Transverse colon (tissue), 4 donors: Measurements from ENCODE around the gene DPP7.

Source experiments
- CTCF ChIP-seq, 5 experiments: fragments of 200-600 bp in 3 of 5; fragments of 450-650 bp in 2 of 5; sonication (generic) in 3 of 5; IDR thresholded peaks; 1 replicate in 2 of 5; 2 replicates in 3 of 5; pipeline ENCODE4 v1.5.1; 2016 to 2017; ENCODE audit warnings: antibody characterized with exemption in 5 of 5, inconsistent platforms in 3 of 5, mild to moderate bottlenecking in 2 of 5, moderate library complexity in 1 of 5
- EP300 ChIP-seq: sonication (generic); formaldehyde crosslinking; IDR thresholded peaks from one replicate; pipeline ENCODE4 v1.6.1; 2017; ENCODE audit warnings: antibody characterized with exemption, low read depth
- POLR2A ChIP-seq: fragments of 450-650 bp; IDR thresholded peaks from one replicate; pipeline ENCODE4 v1.6.1; 2016; ENCODE audit warnings: antibody characterized with exemption, mild to moderate bottlenecking, moderate library complexity
- POLR2AphosphoS5 ChIP-seq, 3 donors: sonication (generic); formaldehyde crosslinking; IDR thresholded peaks; one replicate each; pipeline ENCODE4 v1.6.1; 2016; ENCODE audit warnings: antibody characterized with exemption in 3 of 3

GRCh38 chr9:137069508-137070091, 44.9 kb downstream of the DPP7 start:
- TF ChIP-seq POLR2AphosphoS5 (IDR thresholded peaks at IDR 0.05) (no peak), CTCF (IDR thresholded peaks at IDR 0.05) (no peak), POLR2A (no peak), EP300 (no peak)
